ENCODE results near the gene RUNX2.

DNA sequence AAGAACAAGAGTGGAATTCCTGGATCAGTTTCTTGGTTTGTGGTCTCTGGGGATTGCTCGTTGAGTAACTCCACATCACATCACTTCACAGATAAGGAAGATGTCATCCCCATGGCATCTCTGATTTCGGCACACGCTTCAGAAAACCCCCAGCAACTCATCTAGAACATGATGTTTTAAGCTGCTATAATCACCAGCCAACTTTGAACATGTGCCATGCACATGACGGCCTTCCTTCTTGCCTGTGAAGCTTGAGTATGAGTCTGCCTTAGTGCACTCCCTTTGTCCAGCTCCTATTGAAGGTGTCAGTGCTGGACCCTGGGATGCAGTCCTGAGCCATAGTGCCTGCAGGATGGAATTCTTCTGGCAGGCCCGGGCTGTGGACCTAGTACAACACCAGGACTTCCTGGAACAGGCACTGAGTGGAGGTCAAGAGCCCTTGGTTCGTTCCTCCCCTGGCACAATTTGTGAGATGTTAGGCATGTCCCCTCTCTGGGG, 281.1 kb downstream of the RUNX2 start:
- TF ChIP-seq, protein P1, sequence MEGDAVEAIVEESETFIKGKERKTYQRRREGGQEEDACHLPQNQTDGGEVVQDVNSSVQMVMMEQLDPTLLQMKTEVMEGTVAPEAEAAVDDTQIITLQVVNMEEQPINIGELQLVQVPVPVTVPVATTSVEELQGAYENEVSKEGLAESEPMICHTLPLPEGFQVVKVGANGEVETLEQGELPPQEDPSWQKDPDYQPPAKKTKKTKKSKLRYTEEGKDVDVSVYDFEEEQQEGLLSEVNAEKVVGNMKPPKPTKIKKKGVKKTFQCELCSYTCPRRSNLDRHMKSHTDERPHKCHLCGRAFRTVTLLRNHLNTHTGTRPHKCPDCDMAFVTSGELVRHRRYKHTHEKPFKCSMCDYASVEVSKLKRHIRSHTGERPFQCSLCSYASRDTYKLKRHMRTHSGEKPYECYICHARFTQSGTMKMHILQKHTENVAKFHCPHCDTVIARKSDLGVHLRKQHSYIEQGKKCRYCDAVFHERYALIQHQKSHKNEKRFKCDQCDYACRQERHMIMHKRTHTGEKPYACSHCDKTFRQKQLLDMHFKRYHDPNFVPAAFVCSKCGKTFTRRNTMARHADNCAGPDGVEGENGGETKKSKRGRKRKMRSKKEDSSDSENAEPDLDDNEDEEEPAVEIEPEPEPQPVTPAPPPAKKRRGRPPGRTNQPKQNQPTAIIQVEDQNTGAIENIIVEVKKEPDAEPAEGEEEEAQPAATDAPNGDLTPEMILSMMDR (IDR thresholded peaks at IDR 0.05), result no peak
- TF ChIP-seq POLR2AphosphoS5 (IDR thresholded peaks at IDR 0.05) (no peak), POLR2A (IDR thresholded peaks at IDR 0.05) (no peak), EP300 (IDR thresholded peaks at IDR 0.05; ENCODE audit: low read depth) (no peak)
